ENCODE results near the gene RHOBTB1.
"Not testable (repeated sequence)": the region's sequence is repeated elsewhere in the genome, so short reads cannot be mapped to it uniquely, and the experiment has no call there.

Gene RHOBTB1

DNA sequence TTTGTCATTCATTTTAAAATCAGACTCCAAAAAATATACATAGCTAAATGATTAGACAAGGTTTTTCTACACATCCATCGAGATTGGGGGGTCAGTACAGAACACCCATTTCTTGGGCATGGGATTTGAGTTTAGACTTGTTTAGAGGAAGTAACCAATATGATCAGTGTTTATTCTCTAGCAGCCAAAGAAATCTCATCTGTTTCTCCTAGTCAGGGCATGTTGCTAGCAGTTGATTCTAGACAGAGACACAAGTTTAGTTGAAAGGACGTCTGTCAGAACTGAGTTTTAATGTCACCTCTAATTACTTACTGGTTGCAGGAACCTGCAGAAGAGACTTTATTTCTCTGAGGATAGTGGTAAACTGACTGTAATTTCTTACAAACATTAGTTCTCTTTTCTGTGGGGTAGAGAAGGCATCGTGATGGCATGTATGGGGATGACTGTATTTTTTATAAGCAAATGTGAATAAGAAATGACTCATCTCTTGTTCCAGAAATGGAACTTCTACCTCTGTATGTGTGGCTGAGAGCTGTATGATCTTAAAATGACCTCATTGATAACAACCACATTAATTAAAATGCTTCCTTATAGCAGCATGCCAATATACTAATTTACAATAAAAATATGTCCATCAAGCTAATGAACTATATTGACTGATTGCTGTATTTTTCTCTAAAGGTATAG, 30.6 kb upstream of the RHOBTB1 start:
- TF ChIP-seq, protein P1, sequence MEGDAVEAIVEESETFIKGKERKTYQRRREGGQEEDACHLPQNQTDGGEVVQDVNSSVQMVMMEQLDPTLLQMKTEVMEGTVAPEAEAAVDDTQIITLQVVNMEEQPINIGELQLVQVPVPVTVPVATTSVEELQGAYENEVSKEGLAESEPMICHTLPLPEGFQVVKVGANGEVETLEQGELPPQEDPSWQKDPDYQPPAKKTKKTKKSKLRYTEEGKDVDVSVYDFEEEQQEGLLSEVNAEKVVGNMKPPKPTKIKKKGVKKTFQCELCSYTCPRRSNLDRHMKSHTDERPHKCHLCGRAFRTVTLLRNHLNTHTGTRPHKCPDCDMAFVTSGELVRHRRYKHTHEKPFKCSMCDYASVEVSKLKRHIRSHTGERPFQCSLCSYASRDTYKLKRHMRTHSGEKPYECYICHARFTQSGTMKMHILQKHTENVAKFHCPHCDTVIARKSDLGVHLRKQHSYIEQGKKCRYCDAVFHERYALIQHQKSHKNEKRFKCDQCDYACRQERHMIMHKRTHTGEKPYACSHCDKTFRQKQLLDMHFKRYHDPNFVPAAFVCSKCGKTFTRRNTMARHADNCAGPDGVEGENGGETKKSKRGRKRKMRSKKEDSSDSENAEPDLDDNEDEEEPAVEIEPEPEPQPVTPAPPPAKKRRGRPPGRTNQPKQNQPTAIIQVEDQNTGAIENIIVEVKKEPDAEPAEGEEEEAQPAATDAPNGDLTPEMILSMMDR (IDR thresholded peaks at IDR 0.05; ENCODE audit: insufficient read depth, low read depth, low read length, missing control alignments) = no peak
- no peak overlapping the region for H3K4me3 ChIP-seq (ENCODE audit: low read depth, low read length)
- DNase-seq (ENCODE audit: low read depth) = no peak

DNA sequence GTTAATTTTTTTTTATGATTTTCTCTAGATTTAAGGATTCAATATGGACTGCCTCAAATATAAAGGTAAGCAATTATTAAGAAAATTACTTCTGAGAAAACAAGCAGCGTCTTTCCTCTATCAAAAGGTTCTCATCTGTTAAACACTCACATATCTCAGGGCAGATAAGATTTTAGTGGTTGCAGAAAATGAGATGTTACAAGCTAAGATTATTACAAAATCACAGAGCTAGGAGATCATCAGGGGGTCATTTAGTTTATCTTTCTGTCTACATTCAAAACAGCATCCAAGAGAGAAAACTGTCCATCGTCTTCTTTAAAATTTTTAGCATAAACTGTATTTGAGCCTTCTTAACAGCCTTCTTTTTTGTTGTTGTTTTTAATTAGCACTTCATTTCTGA, 29.1 kb upstream of the RHOBTB1 start:
- no peak for DNase-seq (ENCODE audit: low read depth)
- TF ChIP-seq, protein P1 (IDR thresholded peaks at IDR 0.05; ENCODE audit: insufficient read depth, low read depth, low read length, missing control alignments) = no peak
- H3K4me3 ChIP-seq (ENCODE audit: low read depth, low read length) = no peak overlapping the region

DNA sequence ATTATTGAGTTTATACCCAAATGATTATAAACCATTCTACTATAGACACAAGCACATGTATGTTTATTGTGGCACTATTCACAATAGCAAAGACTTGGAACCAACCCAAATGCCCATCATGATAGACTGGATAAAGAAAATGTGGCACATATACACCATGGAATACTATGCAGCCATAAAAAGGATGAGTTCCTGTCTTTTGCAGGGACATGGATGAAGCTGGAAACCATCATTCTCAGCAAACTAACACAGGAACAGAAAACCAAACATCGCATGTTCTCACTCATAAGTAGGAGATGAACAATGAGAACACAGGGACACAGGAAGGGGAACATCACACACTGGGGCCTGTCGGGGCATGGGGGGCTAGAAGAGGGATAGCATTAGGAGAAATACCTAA, 28.2 kb upstream of the RHOBTB1 start:
- not testable (repeated sequence) for H3K4me3 ChIP-seq (ENCODE audit: low read depth, low read length); DNase-seq (ENCODE audit: low read depth)

DNA sequence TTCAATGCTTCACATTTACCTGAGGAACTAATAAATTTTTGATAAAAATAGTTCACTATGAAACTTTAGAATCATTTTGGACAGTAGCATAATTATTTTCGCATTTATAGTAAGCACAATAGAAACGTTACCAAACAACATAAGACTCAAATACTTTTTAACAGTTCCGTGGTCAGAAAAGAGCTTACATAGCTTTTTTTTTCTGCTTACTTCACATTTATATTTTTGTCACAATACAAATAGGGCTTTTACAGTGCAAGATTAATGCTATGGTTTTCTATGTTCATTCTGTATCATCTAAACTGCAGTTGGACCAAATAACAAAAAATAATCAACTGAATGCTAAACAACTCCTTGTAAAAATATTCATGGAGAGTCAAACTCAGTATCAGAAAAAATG, 26.5 kb upstream of the RHOBTB1 start:
- no peak overlapping the region for H3K4me3 ChIP-seq (ENCODE audit: low read depth, low read length)
- TF ChIP-seq, protein P1 (IDR thresholded peaks at IDR 0.05; ENCODE audit: insufficient read depth, low read depth, low read length, missing control alignments) = no peak
- DNase-seq (ENCODE audit: low read depth) = no peak

DNA sequence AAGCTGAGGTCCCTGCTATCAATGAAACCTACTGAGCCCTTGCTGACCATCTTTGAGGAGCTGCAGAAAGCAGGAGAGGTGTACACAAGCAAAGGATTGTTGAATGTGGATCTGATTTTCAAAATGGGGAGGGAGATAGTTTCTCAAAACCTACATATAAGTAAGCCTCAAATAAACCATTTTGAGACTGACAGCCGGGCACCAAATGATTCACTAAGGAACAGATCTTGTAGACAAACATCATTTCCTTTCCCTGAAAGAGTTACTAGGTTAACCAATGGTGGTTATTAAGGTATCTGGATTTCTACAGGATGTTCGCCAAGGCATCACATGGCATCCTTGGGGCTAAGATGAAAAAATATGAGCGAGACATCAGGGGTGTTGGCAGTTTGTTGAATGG, 24.5 kb upstream of the RHOBTB1 start:
- TF ChIP-seq, protein P1 (IDR thresholded peaks at IDR 0.05; ENCODE audit: insufficient read depth, low read depth, low read length, missing control alignments) = no peak
- H3K4me3 ChIP-seq (ENCODE audit: low read depth, low read length) = no peak overlapping the region
- no peak for DNase-seq (ENCODE audit: low read depth)

DNA sequence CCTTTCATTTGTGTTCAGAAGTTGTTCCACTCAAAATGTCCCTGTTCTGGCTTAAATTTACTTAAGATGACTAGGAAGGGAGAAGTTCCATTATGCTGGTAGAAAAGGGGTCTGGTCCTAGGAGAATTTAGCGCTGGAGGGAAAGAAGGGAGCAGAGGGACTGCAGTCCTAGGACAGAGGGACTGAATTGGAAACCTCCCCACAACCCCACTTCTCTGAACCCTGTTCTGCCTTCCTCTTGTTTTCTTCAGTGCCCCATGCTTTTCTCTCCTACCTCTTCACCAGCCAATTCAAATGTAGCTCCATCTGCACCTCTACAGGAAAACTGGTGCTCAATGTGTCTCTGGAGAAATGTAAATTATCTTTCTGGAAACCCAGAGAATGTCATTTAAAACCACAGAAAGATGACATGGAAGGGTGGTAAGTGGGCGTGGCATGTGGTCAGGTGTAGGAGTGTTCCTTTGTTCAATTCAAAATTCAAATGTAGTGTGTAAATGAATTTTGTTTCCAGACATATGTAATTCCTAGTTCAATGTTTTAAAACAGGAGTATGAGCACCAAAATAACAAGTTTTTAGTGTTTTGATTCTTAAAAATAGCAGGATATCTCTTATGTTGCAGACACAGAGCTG, 24.0 kb upstream of the RHOBTB1 start:
- no peak for DNase-seq (ENCODE audit: low read depth)
- TF ChIP-seq, protein P1 (IDR thresholded peaks at IDR 0.05; ENCODE audit: insufficient read depth, low read depth, low read length, missing control alignments) = no peak
- H3K4me3 ChIP-seq (ENCODE audit: low read depth, low read length) = no peak overlapping the region

DNA sequence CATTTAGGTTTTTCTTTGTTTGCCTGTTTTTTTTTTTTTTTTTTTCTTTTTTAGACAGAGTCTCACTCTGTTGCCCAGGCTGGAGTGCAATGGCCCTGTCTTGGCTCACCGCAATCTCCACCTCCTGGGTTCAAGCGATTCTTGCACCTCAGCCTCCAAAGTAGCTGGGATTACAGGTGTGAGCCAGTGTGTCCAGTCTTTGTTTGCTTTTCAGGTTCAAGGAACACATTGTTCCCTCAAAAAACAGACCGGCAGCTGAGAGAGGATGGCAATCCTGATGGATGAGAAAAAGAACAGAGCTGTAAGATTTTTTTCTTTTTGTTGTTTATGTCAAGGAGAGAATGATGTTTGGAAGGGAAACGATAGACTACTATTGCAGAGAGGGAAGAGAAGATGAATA, 23.3 kb upstream of the RHOBTB1 start:
- TF ChIP-seq, protein P1 (IDR thresholded peaks at IDR 0.05; ENCODE audit: insufficient read depth, low read depth, low read length, missing control alignments) = no peak
- no peak for DNase-seq (ENCODE audit: low read depth)
- no peak overlapping the region for H3K4me3 ChIP-seq (ENCODE audit: low read depth, low read length)
